ENCODE data around the gene JOSD2.

JOSD2 gene

GRCh38 chr19:50467566-50467965 is 43.4 kb downstream of the JOSD2 start:
- no peak for TF ChIP-seq CTCF (IDR thresholded peaks at IDR 0.05; ENCODE audit: insufficient read depth, low read length, poor library complexity, severe bottlenecking)
- no peak overlapping the region for H3K4me3 ChIP-seq (replicated peaks; ENCODE audit: low read depth, low read length)
- H3K36me3 ChIP-seq (ENCODE audit: control insufficient read depth, insufficient read depth, low read length): no peaks in the 10 kb centered on the region
- no peaks in the 10 kb centered on the region; the same call in 1 of the 2 replicates for H3K27me3 ChIP-seq (replicated peaks; ENCODE audit: control insufficient read depth, insufficient read depth, low read length)
- no peak for DNase-seq (ENCODE audit: extremely low read depth, insufficient read length)

GRCh38 chr19:50466706-50467039 is 44.3 kb downstream of the JOSD2 start:
- Histone ChIP-seq H3K36me3 (ENCODE audit: control insufficient read depth, insufficient read depth, low read length) (no peaks in the 10 kb centered on the region), H3K27me3 (replicated peaks; ENCODE audit: control insufficient read depth, insufficient read depth, low read length) (no peaks in the 10 kb centered on the region; the same call in 1 of the 2 replicates), H3K4me3 (replicated peaks; ENCODE audit: low read depth, low read length) (no peak overlapping the region)
- DNase-seq (ENCODE audit: extremely low read depth, insufficient read length): no peak
- no peak for TF ChIP-seq CTCF (IDR thresholded peaks at IDR 0.05; ENCODE audit: insufficient read depth, low read length, poor library complexity, severe bottlenecking)

- H3K4me3 ChIP-seq (replicated peaks; ENCODE audit: low read depth, low read length): no peak overlapping the region
- H3K27me3 ChIP-seq (replicated peaks; ENCODE audit: control insufficient read depth, insufficient read depth, low read length): no peaks in the 10 kb centered on the region; the same call in 1 of the 2 replicates
- no peak for TF ChIP-seq CTCF (IDR thresholded peaks at IDR 0.05; ENCODE audit: insufficient read depth, low read length, poor library complexity, severe bottlenecking)
- no peaks in the 10 kb centered on the region for H3K36me3 ChIP-seq (ENCODE audit: control insufficient read depth, insufficient read depth, low read length)
- DNase-seq (ENCODE audit: extremely low read depth, insufficient read length): no peak
These were observed 44.8 kb downstream of the JOSD2 start for GRCh38 chr19:50465986-50466705.

GRCh38 chr19:50465000-50465399 is 46.0 kb downstream of the JOSD2 start:
- no peak for TF ChIP-seq CTCF (IDR thresholded peaks at IDR 0.05; ENCODE audit: insufficient read depth, low read length, poor library complexity, severe bottlenecking)

GRCh38 chr19:50464348-50464747 is 46.6 kb downstream of the JOSD2 start:
- H3K27me3 ChIP-seq (replicated peaks; ENCODE audit: control insufficient read depth, insufficient read depth, low read length): no peaks in the 10 kb centered on the region; the same call in 1 of the 2 replicates
- no peak for DNase-seq (ENCODE audit: extremely low read depth, insufficient read length)
- no peak for TF ChIP-seq CTCF (IDR thresholded peaks at IDR 0.05; ENCODE audit: insufficient read depth, low read length, poor library complexity, severe bottlenecking)
- no peak overlapping the region for H3K4me3 ChIP-seq (replicated peaks; ENCODE audit: low read depth, low read length)
- H3K36me3 ChIP-seq (ENCODE audit: control insufficient read depth, insufficient read depth, low read length): no peaks in the 10 kb centered on the region

More at GRCh38 chr19:50465000-50465399, 46.0 kb downstream of the JOSD2 start:
- DNase-seq (ENCODE audit: extremely low read depth, insufficient read length): no peak
- Histone ChIP-seq H3K36me3 (ENCODE audit: control insufficient read depth, insufficient read depth, low read length) (no peaks in the 10 kb centered on the region), H3K27me3 (replicated peaks; ENCODE audit: control insufficient read depth, insufficient read depth, low read length) (no peaks in the 10 kb centered on the region; the same call in 1 of the 2 replicates), H3K4me3 (replicated peaks; ENCODE audit: low read depth, low read length) (no peak overlapping the region)

Measured in GM06990 (cell line).